Right atrium auricular region (tissue), 2 donors: ENCODE results near the gene CAMSAP2. TPM values are rescaled to one million over a fixed set of nuclear protein-coding genes. Genes with fewer than 3 reads are reported as not detected.
"Not testable (repeated sequence)": the region's sequence is repeated elsewhere in the genome, so short reads cannot be mapped to it uniquely, and the experiment has no call there.

ENCODE experiments used
- DNase-seq: peaks from one replicate; pipeline ENCODE4 v3.0.0-alpha.2; 2019; ENCODE audit warnings: low spot score
- H3K27ac ChIP-seq, 2 donors: fragments of 200-600 bp; sonication (generic); 1 replicate in 1 of 2; 2 replicates in 1 of 2; pipeline ENCODE4 v1.5.1; 2016 to 2019
- H3K27me3 ChIP-seq, 2 donors: fragments of 200-600 bp; sonication (generic); one replicate each; pipeline versions ENCODE4 v1.5.1 to v1.6.0; 2017 to 2019
- H3K36me3 ChIP-seq: fragments of 200-600 bp; sonication (generic); one replicate; pipeline ENCODE4 v1.5.1; 2016
- H3K4me1 ChIP-seq, 2 donors: fragments of 200-600 bp; sonication (generic); one replicate each; pipeline versions ENCODE4 v1.5.1 to v1.6.0; 2017 to 2019
- H3K4me3 ChIP-seq, 2 donors: fragments of 200-600 bp; sonication (generic); 1 replicate in 1 of 2; 2 replicates in 1 of 2; pipeline ENCODE4 v1.5.1; 2017 to 2019; ENCODE audit warnings: mild to moderate bottlenecking in 1 of 2, moderate library complexity in 1 of 2
- H3K9me3 ChIP-seq, 2 donors: fragments of 200-600 bp; sonication (generic); one replicate each; pipeline ENCODE4 v1.5.1; 2019
- total RNA-seq, 2 donors: library from RNA; depleted of rRNA; stranded (reverse); fragments of >200 nt; gene quantifications; one replicate each; pipeline ENCODE4 v1.1.0, GENCODE V29; 2016
- TF ChIP-seq, protein P1 (sequence below), 2 donors: fragments of 200-600 bp; sonication (generic); IDR thresholded peaks; one replicate each; pipeline ENCODE4 v1.5.1; 2019; ENCODE audit warnings: antibody characterized with exemption in 2 of 2

Gene CAMSAP2
- total RNA-seq, 2 donors from 2014 or later, result 34.6 to 36.4 TPM

- H3K27ac ChIP-seq, result peak overlapping the region; percentile 99 to 100
Measured at GRCh38 chr1:200739702-200740570, 1.2 kb downstream of the CAMSAP2 start.

DNA sequence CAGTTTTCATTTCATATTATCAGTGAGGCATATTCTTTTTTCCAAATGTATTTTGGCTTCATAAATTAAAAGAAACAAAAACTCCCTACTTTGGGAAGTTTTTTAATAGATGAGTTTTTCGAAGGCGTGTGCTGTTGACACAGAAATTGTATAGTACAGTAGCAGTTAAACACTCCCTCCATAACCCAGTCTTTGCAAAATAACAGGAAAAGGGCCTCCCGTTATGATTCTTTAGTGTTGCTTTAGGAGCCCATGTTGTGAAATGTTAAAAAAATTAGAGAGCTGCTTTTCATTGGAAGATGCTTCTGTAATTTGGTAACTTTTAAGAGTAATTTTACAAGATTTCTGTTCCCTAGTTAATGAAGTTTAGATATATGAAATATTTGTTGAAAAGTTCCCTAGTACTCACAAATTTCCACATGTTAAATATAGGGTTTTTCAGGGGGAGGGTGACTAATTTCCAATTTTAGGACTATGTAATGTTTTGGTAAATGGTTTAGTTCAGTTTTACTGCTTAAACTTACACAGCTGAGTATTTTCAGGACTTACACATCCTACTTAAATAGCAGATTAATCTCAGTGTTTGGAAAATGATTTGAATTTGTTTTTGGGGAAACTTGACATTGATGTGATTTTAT is 2.0 kb downstream of the CAMSAP2 start:
- Histone ChIP-seq H3K27ac (peak overlapping the region in 1 of 2 donors; percentile 4), H3K36me3 (no peaks in the 10 kb centered on the region), H3K4me1 (peaks cover 0 to 28% of the 10 kb centered on the region in 2 donors)

More at GRCh38 chr1:200739702-200740570, 1.2 kb downstream of the CAMSAP2 start:
- no peaks in the 10 kb centered on the region for H3K36me3 ChIP-seq
- no peaks in the 10 kb centered on the region for H3K9me3 ChIP-seq
- peak; percentile 66 for DNase-seq
- peaks cover 0 to 28% of the 10 kb centered on the region in 2 donors for H3K4me1 ChIP-seq
- H3K4me3 ChIP-seq, result peak overlapping the region; percentile 86 to 96
- no peaks in the 10 kb centered on the region for H3K27me3 ChIP-seq
- TF ChIP-seq, protein P1, sequence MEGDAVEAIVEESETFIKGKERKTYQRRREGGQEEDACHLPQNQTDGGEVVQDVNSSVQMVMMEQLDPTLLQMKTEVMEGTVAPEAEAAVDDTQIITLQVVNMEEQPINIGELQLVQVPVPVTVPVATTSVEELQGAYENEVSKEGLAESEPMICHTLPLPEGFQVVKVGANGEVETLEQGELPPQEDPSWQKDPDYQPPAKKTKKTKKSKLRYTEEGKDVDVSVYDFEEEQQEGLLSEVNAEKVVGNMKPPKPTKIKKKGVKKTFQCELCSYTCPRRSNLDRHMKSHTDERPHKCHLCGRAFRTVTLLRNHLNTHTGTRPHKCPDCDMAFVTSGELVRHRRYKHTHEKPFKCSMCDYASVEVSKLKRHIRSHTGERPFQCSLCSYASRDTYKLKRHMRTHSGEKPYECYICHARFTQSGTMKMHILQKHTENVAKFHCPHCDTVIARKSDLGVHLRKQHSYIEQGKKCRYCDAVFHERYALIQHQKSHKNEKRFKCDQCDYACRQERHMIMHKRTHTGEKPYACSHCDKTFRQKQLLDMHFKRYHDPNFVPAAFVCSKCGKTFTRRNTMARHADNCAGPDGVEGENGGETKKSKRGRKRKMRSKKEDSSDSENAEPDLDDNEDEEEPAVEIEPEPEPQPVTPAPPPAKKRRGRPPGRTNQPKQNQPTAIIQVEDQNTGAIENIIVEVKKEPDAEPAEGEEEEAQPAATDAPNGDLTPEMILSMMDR (IDR thresholded peaks at IDR 0.05), result no peak

GRCh38 chr1:200741551-200742207 is 3.0 kb downstream of the CAMSAP2 start:
- TF ChIP-seq, protein P1 (IDR thresholded peaks at IDR 0.05), result no peak
- Histone ChIP-seq H3K9me3 (no peaks in the 10 kb centered on the region), H3K36me3 (no peaks in the 10 kb centered on the region), H3K27me3 (no peaks in the 10 kb centered on the region), H3K27ac (no peak overlapping the region), H3K4me1 (peaks cover 0 to 28% of the 10 kb centered on the region in 2 donors), H3K4me3 (peak overlapping the region in 1 of 2 donors; percentile 96)
- DNase-seq, result no peak

More for the DNA sequence above, 2.0 kb downstream of the CAMSAP2 start:
- Histone ChIP-seq H3K9me3 (no peaks in the 10 kb centered on the region), H3K4me3 (peak overlapping the region; percentile 86 to 96), H3K27me3 (no peaks in the 10 kb centered on the region)
- no peak for DNase-seq
- TF ChIP-seq, protein P1 (IDR thresholded peaks at IDR 0.05), result no peak

GRCh38 chr1:200744143-200744542 is 5.5 kb downstream of the CAMSAP2 start:
- TF ChIP-seq, protein P1 (IDR thresholded peaks at IDR 0.05), result no peak
- no peaks in the 10 kb centered on the region for H3K9me3 ChIP-seq
- no peaks in the 10 kb centered on the region for H3K36me3 ChIP-seq
- peaks cover 0 to 26% of the 10 kb centered on the region in 2 donors for H3K4me1 ChIP-seq
- H3K27ac ChIP-seq, result no peak overlapping the region
- H3K4me3 ChIP-seq, result no peak overlapping the region
- no peak for DNase-seq
- no peaks in the 10 kb centered on the region for H3K27me3 ChIP-seq

GRCh38 chr1:200749090-200749489 is 10.4 kb downstream of the CAMSAP2 start:
- Histone ChIP-seq H3K9me3 (no peaks in the 10 kb centered on the region), H3K27ac (no peak overlapping the region), H3K27me3 (no peaks in the 10 kb centered on the region), H3K36me3 (no peaks in the 10 kb centered on the region), H3K4me1 (peaks cover 0 to 9% of the 10 kb centered on the region in 2 donors), H3K4me3 (no peak overlapping the region)
- no peak for DNase-seq
- TF ChIP-seq, protein P1 (IDR thresholded peaks at IDR 0.05), result no peak

- H3K36me3 ChIP-seq, H3K4me3 ChIP-seq, H3K27me3 ChIP-seq, H3K4me1 ChIP-seq, H3K9me3 ChIP-seq, H3K27ac ChIP-seq, DNase-seq: not testable (repeated sequence)
Measured at GRCh38 chr1:200750749-200751148, 12.1 kb downstream of the CAMSAP2 start.
